ENCODE results near the gene POC1B. TPM values are rescaled to one million over a fixed set of nuclear protein-coding genes. Genes with fewer than 3 reads are reported as not detected.

The POC1B gene
- total and polyA plus RNA-seq, 11 donors, result 3.3 to 12.4 (median 8.5) TPM

DNA sequence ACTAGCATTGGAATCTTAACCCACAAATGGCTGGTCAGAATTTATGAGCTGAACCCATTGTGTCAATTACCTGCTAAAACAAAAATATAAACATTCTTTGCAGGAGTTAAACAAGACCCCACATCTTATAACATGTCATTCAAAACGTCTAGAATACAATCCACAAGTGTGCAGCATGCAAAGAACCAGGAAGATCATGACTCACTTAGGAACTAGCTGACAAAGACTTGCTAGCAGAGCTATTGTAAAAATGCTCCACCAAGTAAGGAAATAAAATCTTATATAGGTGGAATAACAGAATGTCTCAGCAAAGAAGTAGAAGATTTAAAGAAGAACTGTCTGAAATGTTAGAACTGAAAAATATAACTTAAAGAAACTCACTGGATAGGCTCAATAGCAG is 26.5 kb upstream of the POC1B start:
- no peak overlapping the region for H3K4me3 ChIP-seq
- no peaks in the 10 kb centered on the region for H3K4me1 ChIP-seq
- intact Hi-C loops (cut with DNase I), result no loop called here
- no peaks in the 10 kb centered on the region for H3K36me3 ChIP-seq
- WGBS, 4 donors, result 32 to 42% (median 35%) methylated on average over 1 of the region's 1 CpG
- DNase-seq (no peak), ATAC-seq (no peak)
- TF ChIP-seq, protein P1, sequence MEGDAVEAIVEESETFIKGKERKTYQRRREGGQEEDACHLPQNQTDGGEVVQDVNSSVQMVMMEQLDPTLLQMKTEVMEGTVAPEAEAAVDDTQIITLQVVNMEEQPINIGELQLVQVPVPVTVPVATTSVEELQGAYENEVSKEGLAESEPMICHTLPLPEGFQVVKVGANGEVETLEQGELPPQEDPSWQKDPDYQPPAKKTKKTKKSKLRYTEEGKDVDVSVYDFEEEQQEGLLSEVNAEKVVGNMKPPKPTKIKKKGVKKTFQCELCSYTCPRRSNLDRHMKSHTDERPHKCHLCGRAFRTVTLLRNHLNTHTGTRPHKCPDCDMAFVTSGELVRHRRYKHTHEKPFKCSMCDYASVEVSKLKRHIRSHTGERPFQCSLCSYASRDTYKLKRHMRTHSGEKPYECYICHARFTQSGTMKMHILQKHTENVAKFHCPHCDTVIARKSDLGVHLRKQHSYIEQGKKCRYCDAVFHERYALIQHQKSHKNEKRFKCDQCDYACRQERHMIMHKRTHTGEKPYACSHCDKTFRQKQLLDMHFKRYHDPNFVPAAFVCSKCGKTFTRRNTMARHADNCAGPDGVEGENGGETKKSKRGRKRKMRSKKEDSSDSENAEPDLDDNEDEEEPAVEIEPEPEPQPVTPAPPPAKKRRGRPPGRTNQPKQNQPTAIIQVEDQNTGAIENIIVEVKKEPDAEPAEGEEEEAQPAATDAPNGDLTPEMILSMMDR (IDR thresholded peaks at IDR 0.05), result no peak
- no peak for TF ChIP-seq POLR2A (IDR thresholded peaks at IDR 0.05)
- no peak overlapping the region for H3K27ac ChIP-seq
- no peaks in the 10 kb centered on the region for H3K9me3 ChIP-seq
- no peaks in the 10 kb centered on the region for H3K27me3 ChIP-seq

GRCh38 chr12:89551747-89552146 is 25.9 kb upstream of the POC1B start:
- TF ChIP-seq POLR2A (IDR thresholded peaks at IDR 0.05), result no peak
- TF ChIP-seq, protein P1 (IDR thresholded peaks at IDR 0.05), result no peak
- Histone ChIP-seq H3K36me3 (no peaks in the 10 kb centered on the region), H3K4me1 (no peaks in the 10 kb centered on the region), H3K27ac (no peak overlapping the region), H3K27me3 (no peaks in the 10 kb centered on the region), H3K4me3 (no peak overlapping the region), H3K9me3 (no peaks in the 10 kb centered on the region)
- DNase-seq (no peak), ATAC-seq (no peak)
- WGBS, 4 donors, result 91 to 100% (median 98%) methylated on average over 2 of the region's 2 CpGs
- intact Hi-C loops (cut with DNase I), result no loop called here

DNA sequence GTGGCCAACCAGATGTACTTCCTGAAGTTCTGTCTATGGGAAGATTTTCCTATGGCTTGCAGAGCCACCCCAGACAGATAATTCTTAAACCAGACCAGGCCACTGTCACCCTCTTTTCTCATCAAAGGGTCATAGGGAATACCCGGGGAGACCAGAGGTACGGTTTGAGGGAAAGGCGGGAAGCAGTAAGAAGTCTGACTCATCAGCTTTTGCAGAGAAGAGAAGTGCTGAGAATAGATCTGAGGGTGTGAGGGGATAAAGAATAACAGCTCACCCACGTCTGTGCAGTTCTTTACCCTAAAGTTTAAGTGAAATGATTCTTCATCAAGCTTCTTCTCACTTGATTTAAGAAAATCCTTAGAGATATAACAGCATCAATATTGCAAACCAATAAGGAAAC is 21.3 kb upstream of the POC1B start:
- Histone ChIP-seq H3K36me3 (no peaks in the 10 kb centered on the region), H3K27ac (no peak overlapping the region), H3K4me3 (no peak overlapping the region), H3K9me3 (no peaks in the 10 kb centered on the region), H3K27me3 (no peaks in the 10 kb centered on the region), H3K4me1 (peaks cover 0 to 32% (median 19%) of the 10 kb centered on the region in 12 donors)
- DNase-seq (no peak), ATAC-seq (no peak)
- intact Hi-C loops (cut with DNase I), result loop anchor here in 8 of 10 donors (5.0 to 10.0 kb wide), 8 partner anchors 158 to 1408 kb away; partner anchors contain the start of genes ATP2B1 (in 5 of the 8) and CCER1 (in 1 of the 8)
- TF ChIP-seq, protein P1 (IDR thresholded peaks at IDR 0.05), result no peak
- no peak for TF ChIP-seq POLR2A (IDR thresholded peaks at IDR 0.05)
- 67 to 77% (median 72%) methylated on average over 4 of the region's 4 CpGs for WGBS, 4 donors

DNA sequence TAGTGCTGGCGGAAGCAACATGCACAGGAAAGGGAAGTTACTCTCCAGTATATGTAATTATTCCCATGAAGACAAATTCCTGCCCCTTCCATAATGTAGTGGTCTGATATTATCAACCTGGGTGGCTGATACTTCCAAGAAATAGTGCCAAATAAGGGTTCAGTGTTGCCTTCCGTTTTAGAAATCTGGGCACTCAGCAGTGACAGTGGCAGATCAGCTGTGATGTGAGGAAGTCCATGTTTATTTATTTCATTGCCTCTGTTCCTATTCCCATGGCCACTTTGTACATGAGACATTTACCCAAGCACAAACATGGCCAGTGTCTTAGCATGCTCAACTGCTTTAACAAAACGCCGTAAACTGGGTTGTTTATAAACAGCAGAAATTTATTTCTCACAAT is 20.3 kb upstream of the POC1B start:
- 79 to 93% (median 90%) methylated on average over 4 of the region's 4 CpGs for WGBS, 4 donors
- H3K27me3 ChIP-seq, result no peaks in the 10 kb centered on the region
- no peak overlapping the region for H3K4me3 ChIP-seq

More for the DNA sequence above, 20.3 kb upstream of the POC1B start:
- TF ChIP-seq, protein P1 (IDR thresholded peaks at IDR 0.05), result no peak
- no peak for TF ChIP-seq POLR2A (IDR thresholded peaks at IDR 0.05)
- intact Hi-C loops (cut with DNase I), result loop anchor here in 8 of 10 donors (5.0 to 10.0 kb wide), 8 partner anchors 159 to 1409 kb away; partner anchors contain the start of genes ATP2B1 (in 5 of the 8) and CCER1 (in 1 of the 8)
- peaks cover 0 to 32% (median 19%) of the 10 kb centered on the region in 12 donors for H3K4me1 ChIP-seq
- DNase-seq (no peak), ATAC-seq (no peak)
- no peak overlapping the region for H3K27ac ChIP-seq
- H3K36me3 ChIP-seq, result no peaks in the 10 kb centered on the region
- no peaks in the 10 kb centered on the region for H3K9me3 ChIP-seq
